Esophagus squamous epithelium (tissue), 5 donors: ENCODE measurements around the gene TRIB2. TPM values are rescaled to one million over a fixed set of nuclear protein-coding genes. Genes with fewer than 3 reads are reported as not detected.

Experiments
- DNase-seq: peaks from one replicate; lab custom pipeline; 2025; lab: John Stamatoyannopoulos, UW
- H3K27ac ChIP-seq, 4 donors: fragments of 200-600 bp; sonication (generic); one replicate each; pipeline ENCODE4 v1.5.1; 2016 to 2019; ENCODE audit warnings: mild to moderate bottlenecking in 1 of 4
- H3K27me3 ChIP-seq, 4 donors: fragments of 200-600 bp; sonication (generic); 1 replicate in 3 of 4; 2 replicates in 1 of 4; pipeline versions ENCODE4 v1.5.1 to v1.6.0; 2017 to 2021; ENCODE audit warnings: antibody characterized with exemption in 1 of 4
- H3K36me3 ChIP-seq, 3 donors: fragments of 200-600 bp; sonication (generic); one replicate each; pipeline ENCODE4 v1.5.1; 2016 to 2019
- H3K4me1 ChIP-seq, 3 donors: fragments of 200-600 bp; sonication (generic); one replicate each; pipeline ENCODE4 v1.5.1; 2017 to 2019
- H3K4me3 ChIP-seq, 4 donors: fragments of 200-600 bp; sonication (generic); 1 replicate in 3 of 4; 2 replicates in 1 of 4; pipeline ENCODE4 v1.5.1; 2016 to 2019; ENCODE audit warnings: mild to moderate bottlenecking in 2 of 4, moderate library complexity in 1 of 4
- H3K9me3 ChIP-seq, 3 donors: fragments of 200-600 bp; sonication (generic); one replicate each; pipeline ENCODE4 v1.5.1; 2016 to 2019
- CTCF ChIP-seq, 6 experiments: fragments of 450-650 bp in 4 of 6; fragments of 200-600 bp in 2 of 6; sonication (generic) in 2 of 6; IDR thresholded peaks; one replicate each; pipeline ENCODE4 v1.5.1; 2016 to 2019; ENCODE audit warnings: antibody characterized with exemption in 6 of 6, mild to moderate bottlenecking in 4 of 6, moderate library complexity in 4 of 6
- POLR2A ChIP-seq, 4 donors: fragments of 450-650 bp; IDR thresholded peaks; one replicate each; pipeline ENCODE4 v1.6.1; 2017; ENCODE audit warnings: antibody characterized with exemption in 4 of 4, mild to moderate bottlenecking in 4 of 4, moderate library complexity in 3 of 4
- WGBS, 2 donors: methylation state at CpG; one replicate each; pipeline ENCODE4 v1.1.5; 2018; 5-methylcytosine and 5-hydroxymethylcytosine counted together
- intact Hi-C: fragments of 100-400 bp; cut with DNase I; formaldehyde crosslinking; loops from one replicate; pipeline ENCODE4 v1.15.0; 2022
- total RNA-seq, 4 donors: library from RNA; depleted of rRNA; stranded (reverse); fragments of >200 nt; gene quantifications; one replicate each; pipeline ENCODE4 v1.1.0, GENCODE V29; 2016
- donor health status: DM: yes; HTN: yes; CAD: no.

The TRIB2 gene
- total RNA-seq, 4 donors from 2014 or later = 9.8 to 42.2 (median 32.4) TPM

- intact Hi-C loops = no loop called here
Observed at GRCh38 chr2:12739721-12740254, 23.1 kb downstream of the TRIB2 start.

GRCh38 chr2:12741380-12741779, 24.6 kb downstream of the TRIB2 start:
- intact Hi-C loops = no loop called here
- DNase-seq = no peak
- no peaks in the 10 kb centered on the region for H3K9me3 ChIP-seq
- no peak overlapping the region for H3K4me3 ChIP-seq
- WGBS, 2 donors = 61 to 66% methylated on average over 3 of the region's 3 CpGs
- peaks cover 0 to 6% (median 0%) of the 10 kb centered on the region in 3 donors for H3K4me1 ChIP-seq
- no peaks in the 10 kb centered on the region for H3K27me3 ChIP-seq
- peaks cover 0 to 68% (median 5%) of the 10 kb centered on the region in 3 donors for H3K36me3 ChIP-seq
- no peak overlapping the region for H3K27ac ChIP-seq
- no peak for TF ChIP-seq CTCF (IDR thresholded peaks at IDR 0.05)
- no peak for TF ChIP-seq POLR2A (IDR thresholded peaks at IDR 0.05)

More at GRCh38 chr2:12739721-12740254, 23.1 kb downstream of the TRIB2 start:
- 69 to 82% methylated on average over 8 to 9 of the region's 9 CpGs for WGBS, 2 donors
- H3K4me3 ChIP-seq = no peak overlapping the region
- H3K36me3 ChIP-seq = peaks cover 0 to 80% (median 5%) of the 10 kb centered on the region in 3 donors
- H3K9me3 ChIP-seq = no peaks in the 10 kb centered on the region
- H3K4me1 ChIP-seq = peaks cover 0 to 17% (median 0%) of the 10 kb centered on the region in 3 donors
- no peak overlapping the region for H3K27ac ChIP-seq
- no peak for DNase-seq
- TF ChIP-seq POLR2A (IDR thresholded peaks at IDR 0.05) (no peak), CTCF (IDR thresholded peaks at IDR 0.05) (no peak)
- H3K27me3 ChIP-seq = no peaks in the 10 kb centered on the region

GRCh38 chr2:12742891-12743290, 26.2 kb downstream of the TRIB2 start:
- DNase-seq = no peak
- WGBS, 2 donors = 60 to 100% methylated on average over 1 to 3 of the region's 3 CpGs
- H3K27me3 ChIP-seq = no peaks in the 10 kb centered on the region
- no peak overlapping the region for H3K27ac ChIP-seq
- no peak overlapping the region for H3K4me3 ChIP-seq
- TF ChIP-seq POLR2A (IDR thresholded peaks at IDR 0.05) = no peak
- no peak for TF ChIP-seq CTCF (IDR thresholded peaks at IDR 0.05)
- intact Hi-C loops = no loop called here
- peaks cover 0 to 6% (median 0%) of the 10 kb centered on the region in 3 donors for H3K4me1 ChIP-seq
- peaks cover 0 to 53% (median 5%) of the 10 kb centered on the region in 3 donors for H3K36me3 ChIP-seq
- no peaks in the 10 kb centered on the region for H3K9me3 ChIP-seq

GRCh38 chr2:12750166-12750905, 33.6 kb downstream of the TRIB2 start:
- no peak overlapping the region for H3K27ac ChIP-seq
- TF ChIP-seq CTCF (IDR thresholded peaks at IDR 0.05) = no peak
- TF ChIP-seq POLR2A (IDR thresholded peaks at IDR 0.05) = no peak
- H3K4me3 ChIP-seq = no peak overlapping the region
- H3K9me3 ChIP-seq = no peaks in the 10 kb centered on the region
- intact Hi-C loops = no loop called here
- no peaks in the 10 kb centered on the region for H3K27me3 ChIP-seq
- 77 to 78% methylated on average over 7 of the region's 7 CpGs for WGBS, 2 donors
- H3K36me3 ChIP-seq = no peaks in the 10 kb centered on the region
- H3K4me1 ChIP-seq = no peaks in the 10 kb centered on the region
- no peak for DNase-seq

- TF ChIP-seq POLR2A (IDR thresholded peaks at IDR 0.05) = no peak
- TF ChIP-seq CTCF (IDR thresholded peaks at IDR 0.05) = no peak
- no peaks in the 10 kb centered on the region for H3K36me3 ChIP-seq
- no peak overlapping the region for H3K4me3 ChIP-seq
- no peak for DNase-seq
- whole genome bisulfite sequencing, 2 donors = 72 to 75% methylated on average over 5 of the region's 5 CpGs
- no peaks in the 10 kb centered on the region for H3K27me3 ChIP-seq
- H3K9me3 ChIP-seq = no peaks in the 10 kb centered on the region
- peaks cover 3 to 20% (median 5%) of the 10 kb centered on the region in 3 donors for H3K4me1 ChIP-seq
- no peak overlapping the region for H3K27ac ChIP-seq
- intact Hi-C loops = no loop called here
Observed at GRCh38 chr2:12754643-12755042, 37.9 kb downstream of the TRIB2 start.
